ENCODE data around the gene A1BG.

A1BG gene

DNA sequence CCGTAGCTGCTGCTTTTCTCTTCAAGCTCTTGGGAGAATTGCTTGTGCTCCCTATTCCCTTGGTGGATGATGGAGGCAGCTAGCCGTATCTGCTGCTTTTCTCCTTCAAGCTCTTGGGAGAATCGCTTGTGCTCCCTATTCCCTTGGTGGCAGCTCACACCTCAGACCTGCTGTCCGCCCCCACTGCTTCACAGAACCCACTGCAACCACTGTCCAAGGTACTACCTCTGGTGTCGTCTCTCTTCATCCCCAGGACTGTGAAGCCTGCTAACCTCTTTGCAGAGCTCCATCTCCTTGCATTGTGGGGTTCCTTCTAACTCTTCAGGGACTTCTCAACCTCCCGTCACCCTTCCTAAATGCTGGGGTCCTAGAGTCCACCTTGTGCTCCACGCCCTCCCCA is 52.7 kb downstream of the A1BG start:
- DNase-seq (ENCODE audit: low read depth in 3 of 3): no peak

DNA sequence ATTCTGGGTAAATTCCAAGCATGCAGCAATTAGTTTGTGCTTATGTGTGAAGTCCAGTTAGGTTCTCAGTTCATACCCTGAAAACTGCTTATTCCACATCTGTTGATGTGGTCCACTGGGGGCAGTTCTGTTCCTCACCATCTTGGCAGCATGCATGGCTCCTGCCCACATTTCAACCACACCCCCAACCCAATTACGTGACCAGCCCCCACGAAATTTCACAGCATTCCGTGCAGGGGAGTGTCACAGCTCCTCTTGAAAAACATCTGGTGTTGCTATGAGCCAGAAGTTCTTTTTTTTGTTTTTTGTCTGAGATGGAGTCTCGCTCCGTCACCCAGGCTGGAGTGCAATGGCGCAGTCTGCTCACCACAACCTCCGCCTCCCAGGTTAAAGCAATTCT is 57.2 kb downstream of the A1BG start:
- no peak for DNase-seq (ENCODE audit: low read depth in 3 of 3)
